Measurements from ENCODE around the gene TMEM164.

TMEM164 gene

DNA sequence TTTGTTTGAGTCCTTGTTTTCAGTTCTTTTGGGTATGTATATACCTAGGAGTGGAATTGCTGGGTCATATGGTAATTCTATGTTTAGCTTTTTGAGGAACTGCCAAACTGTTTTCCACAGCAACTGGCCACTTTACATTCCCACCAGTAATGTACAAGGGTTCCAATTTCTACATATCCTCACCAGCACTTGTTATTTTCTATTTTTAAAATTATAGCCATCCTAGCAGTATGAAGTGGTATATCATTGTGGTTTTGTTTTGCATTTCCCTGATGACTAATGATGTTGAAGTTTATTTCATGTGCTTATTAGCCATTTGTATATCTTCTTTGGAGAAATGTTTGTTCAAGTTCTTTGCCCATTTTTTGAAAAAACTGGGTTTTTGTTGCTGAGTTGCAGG, 39.6 kb downstream of the TMEM164 start:
- DNase-seq, result no peak

DNA sequence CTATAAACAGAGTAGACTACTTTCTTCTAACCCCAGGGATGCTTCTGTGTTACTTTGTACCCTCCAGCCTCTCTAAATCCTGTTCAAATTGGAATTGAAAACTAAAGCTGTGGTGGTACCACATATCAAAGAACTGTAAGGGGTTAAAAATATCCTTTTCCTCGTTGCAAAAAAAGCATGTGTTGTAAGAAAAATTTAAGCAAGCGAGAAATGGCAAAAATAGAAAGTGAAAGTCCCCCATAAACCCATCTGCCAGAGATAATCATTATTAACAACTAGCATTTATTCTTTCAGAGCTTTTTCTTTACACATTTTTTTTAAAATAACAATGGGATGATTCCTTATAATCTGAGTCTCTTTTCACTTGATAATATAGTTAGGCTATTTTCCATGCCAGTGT, 40.6 kb downstream of the TMEM164 start:
- DNase-seq, result no peak

DNA sequence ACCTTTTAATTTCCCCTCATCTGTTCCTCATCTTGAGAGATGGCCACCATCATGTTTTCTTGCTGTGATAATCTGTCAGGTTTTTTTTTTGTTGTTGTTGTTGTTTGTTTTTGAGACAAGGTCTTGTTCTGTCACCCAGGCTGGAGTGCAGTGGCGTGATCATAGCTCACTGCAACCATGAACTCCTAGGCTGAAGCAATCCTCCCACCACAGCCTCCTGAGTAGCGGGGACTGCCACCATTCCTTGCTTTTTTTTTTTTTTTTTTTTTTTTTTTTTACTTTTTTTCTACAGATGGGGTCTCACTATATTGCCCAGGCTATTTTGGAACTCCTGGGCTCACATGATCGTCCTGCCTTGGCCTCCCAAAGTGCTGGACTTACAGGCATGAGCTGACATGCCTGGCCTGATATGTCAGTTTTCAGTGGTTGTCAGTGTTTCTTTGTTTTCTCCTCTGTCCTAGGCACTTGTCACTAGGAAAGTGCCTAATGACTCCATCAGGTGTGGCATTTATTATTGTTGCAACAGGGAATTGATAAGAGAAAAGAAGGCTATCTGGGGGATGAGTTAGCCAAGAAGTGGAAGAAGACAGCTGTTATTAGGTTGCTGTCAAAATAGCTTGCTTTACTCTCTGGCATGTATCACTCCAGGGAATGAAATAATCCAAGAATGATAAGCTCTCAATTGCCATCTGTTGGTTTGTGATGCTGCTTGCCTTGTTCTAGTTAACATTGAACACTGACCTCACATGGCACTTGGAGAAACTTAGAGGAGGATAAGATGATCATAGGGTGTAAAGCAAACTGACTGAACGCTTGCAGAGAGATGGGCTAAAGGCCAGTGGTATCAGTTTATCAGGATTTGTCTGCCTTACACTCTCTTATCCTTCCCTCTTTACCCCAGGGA, 41.7 kb downstream of the TMEM164 start:
- DNase-seq, result no peak

DNA sequence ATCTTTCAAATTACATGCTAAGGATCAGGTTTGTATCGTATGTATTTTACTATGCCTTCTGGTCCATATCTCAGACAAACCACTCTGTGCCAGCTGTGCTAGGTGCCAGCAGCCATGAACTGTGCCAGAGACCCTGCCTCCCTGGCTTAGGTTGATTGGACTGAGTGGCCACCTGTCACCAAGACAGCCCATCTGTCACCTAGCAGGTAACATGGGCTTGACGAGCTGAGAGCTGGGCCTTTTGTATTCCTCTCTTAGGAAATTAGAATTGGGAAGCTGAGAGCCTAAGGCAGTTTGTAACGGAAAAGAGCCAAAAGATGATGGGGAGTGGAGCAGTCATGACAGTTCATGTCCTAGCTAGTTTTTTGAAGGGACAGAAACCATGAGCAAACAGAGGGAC, 42.5 kb downstream of the TMEM164 start:
- no peak for DNase-seq

DNA sequence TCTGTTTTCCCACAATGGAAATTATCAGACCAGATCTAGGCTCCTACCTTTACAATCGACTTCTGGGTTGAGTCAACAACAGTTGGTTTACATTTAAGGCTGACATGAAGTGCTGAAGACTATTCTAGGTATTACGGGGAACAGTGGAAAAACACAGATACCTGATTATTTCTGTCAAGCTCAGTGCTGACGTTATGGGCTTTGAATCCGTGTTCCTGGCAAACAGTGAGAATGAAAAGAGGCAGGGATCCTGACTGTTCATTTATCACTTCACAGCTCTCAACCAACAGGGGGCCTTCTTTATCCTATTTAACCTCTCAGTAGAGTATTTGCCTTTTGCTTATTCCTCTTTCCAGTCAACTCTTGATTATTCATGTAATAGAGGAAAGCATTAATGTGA, 43.1 kb downstream of the TMEM164 start:
- no peak for DNase-seq

DNA sequence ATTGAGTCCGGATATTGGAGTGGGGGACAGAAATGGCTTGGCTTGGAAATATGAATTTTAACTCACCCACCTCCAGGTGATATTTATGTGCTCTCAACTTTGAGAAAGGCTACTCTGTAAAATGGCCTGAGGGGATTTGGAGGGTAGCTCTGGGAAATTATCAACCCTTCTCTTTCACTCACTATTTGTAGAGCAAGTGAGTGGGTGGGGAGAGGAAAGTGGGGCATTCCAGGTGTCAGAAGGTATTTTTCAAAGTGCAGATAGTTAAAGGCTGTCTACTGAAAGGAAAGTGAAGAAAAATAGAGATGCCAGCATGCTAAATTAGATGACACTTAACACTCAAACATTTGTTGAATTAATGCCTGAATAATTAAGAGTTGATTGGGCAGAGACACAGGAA, 44.1 kb downstream of the TMEM164 start:
- no peak for DNase-seq

DNA sequence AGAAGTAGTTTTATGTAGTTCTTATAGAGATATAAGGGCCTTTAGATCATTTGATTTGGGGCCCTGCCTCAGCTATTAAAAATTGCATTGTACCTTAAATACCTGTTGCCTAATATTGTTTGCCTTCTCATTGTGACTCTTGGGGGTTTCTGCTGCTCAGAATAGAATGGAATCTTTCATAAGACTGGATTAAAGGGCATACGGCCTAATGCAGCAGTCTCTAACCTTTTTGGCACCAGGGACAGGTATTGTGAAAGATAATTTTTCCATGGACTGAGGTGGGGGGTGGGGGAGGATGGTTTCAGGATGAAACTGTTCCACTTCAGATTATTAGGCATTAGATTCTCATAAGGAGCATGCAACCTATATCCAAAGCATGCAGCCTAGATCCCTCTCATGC, 46.2 kb downstream of the TMEM164 start:
- no peak for DNase-seq

DNA sequence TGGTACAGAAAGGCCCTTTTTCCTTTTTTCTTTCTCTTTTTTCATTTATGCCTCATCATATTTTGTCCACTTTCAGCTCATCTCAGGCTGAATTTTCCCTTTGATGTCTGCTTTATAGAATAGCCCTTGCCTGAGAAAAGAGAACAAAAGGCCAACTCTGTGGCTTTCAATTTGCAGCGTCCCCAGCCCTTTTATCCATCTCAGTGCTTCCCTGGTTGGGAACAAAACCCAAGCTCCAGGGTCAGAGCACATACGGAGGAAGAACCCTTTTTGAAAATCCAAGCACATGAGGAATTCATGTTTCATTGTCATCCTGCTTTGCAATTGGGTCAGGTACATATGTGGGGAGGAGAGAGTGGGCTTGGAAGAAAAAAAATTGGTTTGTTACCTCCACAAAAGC, 47.5 kb downstream of the TMEM164 start:
- DNase-seq, result no peak

DNA sequence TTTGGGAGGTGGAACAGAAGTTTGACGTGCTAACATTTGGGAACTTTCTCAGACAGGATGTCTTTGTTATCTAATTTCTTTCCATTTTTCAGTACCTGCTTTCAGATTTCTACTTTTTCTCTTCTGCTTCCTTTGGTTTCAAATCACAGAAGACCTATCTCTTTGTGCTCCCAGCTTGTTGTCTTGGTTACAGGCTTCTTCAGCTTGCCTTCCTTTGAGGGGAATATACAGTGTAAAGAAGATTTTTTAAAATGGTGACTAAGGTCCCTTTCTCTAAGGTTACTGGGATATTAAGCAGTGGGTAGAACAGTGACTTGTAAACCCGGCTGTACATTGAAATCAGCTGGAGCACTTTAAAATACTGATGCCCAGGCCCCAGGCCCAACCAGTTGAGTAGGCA, 48.0 kb downstream of the TMEM164 start:
- DNase-seq, result no peak

DNA sequence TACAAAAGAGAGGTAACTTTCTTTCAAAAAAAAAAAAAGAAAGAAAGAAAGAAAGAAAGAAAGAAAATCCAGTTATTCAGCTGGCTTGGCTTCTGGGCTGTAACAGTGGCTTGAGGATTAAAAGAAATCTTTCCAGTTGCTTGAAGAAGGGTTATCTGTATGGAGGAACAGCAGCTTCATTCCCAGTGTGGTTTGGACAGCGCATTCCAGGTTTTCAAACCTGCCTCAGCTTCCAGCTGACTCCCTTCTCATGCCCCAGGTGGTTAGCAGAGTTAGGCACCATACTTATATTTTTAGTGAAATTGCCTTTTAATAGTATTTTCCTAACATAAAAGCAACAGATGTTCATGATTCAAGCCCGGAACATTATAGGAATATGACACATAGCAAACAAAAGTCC, 48.6 kb downstream of the TMEM164 start:
- no peak for DNase-seq

DNA sequence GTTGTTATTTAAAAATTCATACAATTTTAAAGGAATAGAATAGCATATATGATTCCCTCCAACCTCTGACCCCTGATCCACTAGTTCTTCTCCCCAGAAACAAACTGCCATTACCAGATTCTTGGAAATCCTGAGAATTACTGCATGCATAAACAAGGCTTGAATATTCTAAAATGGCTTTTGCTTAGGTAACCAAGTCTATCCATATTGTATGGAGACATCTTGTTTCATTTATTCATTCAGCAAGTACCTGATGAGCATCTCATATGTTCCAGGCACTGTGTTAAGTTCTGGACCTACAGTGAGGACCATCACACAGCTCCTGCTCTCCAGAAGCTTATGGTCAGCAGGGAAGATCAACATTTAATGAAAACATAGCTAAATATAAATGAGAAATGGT, 49.4 kb downstream of the TMEM164 start:
- DNase-seq, result no peak

DNA sequence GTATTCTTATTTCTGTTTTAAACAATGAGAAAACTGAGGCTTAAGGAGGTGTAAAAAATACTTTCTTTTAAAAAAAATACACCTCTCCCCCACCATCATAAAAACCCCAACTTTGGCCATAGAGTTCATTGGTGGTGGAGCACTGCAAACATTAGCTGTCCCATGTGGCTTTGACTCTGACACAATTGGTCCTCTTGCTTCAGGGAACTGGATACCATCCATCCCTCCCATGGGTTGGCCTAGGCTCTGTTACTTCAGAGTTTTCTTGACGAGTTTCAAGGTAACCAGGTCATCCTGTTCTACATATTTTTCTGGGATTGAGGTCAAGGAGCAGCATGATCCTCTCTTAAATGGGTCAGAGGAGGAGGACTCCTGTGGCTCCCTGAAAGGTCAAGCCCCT, 50.5 kb downstream of the TMEM164 start:
- no peak for DNase-seq

DNA sequence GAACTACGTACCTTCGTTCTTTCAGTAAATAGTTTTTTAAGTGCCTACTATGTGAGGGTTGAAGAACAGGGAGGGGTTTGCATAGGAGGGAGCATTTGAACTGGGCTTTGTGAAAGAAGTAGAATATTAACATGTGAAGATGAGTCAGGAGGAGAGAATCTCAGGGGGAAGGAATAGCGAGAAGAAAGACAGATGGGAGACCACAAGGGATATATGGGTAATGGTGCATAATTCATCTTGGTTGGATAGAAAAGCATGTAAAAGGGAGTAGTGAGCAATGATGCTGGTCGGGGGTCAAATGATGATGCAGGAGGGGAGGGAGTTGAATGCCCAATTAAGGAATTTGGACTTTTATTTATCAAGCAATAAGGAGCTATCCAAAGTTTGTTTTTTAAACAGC, 52.7 kb downstream of the TMEM164 start:
- no peak for DNase-seq

DNA sequence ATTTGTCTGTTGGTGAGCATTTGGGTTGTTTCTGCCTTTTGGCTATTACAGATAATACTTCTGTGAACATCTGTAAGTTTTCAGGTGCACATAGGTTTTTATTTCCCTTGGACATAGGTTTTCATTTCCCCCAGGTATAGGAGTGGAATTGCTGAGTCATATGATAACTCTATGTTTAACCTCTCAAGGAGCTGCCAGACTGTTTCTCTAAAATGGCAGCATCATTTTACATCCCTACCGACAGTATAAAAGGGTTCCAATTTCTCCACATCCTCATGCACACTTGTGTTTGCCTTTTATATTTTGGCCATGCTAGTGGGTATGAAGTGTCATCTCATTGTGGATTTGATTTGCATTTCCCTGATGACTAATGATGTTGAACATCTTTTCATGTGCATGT, 53.5 kb downstream of the TMEM164 start:
- no peak for DNase-seq

DNA sequence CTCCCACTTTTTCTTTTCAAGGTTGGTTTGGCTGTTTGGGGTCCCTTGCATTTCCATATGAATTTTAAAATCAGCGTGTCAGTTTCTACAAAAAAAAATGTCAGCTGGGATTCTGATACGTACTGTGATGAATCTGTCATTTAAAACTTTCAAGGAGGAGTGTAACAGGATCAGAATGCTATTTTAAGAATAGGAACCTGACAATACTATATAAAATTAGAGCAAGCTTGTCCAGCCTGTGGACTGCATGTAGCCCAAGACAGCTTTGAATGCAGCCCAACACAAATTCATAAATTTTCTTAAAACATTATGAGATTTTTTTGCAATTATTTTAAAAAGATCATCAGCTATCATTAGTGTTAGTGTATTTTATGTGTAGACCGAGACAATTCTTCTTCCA, 56.5 kb downstream of the TMEM164 start:
- DNase-seq, result no peak

DNA sequence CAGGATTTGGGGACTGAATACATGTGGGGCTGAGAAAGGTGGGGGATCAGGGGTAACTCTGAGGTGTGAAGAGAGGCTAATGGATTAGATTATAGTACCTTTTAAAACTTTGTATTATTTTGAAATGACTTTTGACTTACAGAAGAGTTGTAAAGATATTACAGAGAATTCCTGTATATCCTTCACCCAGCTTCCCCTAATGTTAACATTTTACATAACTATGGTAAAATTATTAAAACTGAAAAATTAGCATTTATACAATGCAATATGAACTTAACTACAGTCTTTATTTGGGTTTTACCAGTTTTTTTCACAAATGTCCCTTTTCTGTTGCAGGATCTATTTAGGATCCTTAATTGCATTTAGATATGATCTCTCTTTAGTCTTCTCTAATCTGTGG, 57.4 kb downstream of the TMEM164 start:
- no peak for DNase-seq

DNA sequence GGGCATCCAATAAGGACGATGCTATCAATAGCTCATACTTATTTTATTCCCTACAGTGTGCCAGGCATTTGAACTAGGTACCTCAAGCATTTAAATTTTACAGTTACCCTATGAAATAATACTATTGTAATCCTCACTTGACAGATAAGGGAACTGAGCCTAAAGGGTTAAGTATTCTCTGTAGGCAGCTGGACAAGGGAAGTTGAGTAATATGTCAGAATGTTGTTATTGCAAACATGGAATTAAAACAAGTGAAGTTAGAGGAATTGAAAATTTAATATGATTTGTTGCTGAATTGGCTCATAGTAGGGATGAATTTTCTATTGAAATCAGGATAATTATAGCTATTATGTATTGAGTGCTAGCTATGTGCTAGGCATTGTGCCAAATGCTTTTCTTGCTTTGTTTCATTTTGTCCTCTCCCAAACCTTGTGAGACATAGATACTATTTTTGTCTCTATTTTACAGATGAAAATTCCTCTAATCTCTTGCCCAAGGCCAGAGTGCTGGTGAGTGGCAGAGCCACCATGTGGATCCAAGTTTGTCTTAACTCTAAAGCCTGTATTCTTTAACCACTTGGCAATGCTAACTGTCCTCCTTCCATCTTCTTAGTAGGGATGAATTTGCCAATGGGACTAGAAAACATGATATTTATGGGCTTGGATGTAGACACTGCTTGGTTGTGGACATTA, 58.1 kb downstream of the TMEM164 start:
- DNase-seq, result no peak

DNA sequence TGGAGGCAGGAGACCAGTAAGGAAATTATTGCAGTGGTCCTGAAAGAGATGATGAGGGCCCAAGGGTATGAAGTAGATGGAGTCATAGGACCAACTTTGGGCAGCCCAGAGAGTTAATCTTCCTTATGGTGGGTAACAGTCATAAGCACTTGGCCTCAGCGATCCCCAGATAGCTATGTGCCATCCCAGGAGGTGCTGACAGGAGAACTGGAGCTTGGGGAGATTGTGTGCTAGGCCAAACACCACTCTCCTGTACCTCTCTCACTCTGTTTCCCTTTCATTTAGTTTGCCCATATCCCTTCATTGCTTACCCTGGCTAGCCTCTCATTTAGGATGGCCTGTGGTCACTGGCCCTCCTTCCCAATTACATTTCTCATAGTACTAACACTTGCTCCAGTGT, 60.0 kb downstream of the TMEM164 start:
- no peak for DNase-seq

DNA sequence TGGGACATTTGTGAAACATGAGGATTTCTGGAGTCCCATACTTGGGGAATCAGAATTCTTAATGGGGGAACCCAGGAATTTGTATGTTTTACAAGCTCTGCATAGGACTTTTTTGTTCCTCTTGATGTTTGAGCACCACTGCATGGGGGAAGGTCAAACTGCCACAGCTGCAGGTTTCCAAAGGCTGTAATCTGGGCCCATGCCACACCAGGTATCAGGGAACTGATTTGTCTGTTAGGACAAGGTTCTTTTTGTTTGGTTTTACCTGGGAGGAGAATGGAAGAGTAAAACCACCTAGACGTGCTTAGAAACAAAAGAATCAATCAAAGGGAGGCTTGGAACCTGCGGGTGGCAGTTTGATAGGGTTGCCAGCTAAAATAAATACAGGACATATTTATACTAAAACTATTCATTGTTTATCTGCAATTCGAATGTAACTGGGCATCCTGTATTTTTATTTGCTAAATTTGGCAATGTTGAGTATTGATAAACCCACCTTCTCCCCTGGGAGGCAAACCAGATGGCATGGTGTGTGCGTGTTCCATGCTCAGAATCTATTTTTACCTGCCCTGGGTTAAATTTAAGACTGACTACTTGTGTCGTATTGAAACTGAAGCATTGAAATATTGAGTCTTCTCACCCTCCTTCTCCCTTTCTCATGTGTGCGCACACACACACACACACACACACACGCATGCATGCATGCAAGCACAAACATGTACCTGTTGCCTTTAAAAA, 63.7 kb downstream of the TMEM164 start:
- DNase-seq, result no peak

DNA sequence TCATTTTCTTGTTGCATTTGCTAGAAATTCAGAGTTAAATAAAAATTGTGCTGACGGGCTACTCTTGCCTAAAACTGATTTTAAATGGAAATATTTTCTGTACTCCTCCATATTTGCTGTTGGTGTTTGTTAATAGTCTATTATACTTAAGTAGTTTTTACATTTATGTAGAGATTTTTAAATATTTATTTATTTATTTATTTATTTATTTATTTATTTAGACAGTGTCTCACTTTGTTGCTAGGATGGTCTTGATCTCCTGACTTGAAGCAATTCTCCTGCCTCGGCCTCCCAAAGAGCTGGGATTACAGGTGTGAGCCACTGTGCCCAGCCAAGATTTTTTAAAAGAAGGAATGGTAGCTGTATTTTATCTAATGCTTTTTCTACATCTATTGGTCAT, 68.1 kb downstream of the TMEM164 start:
- DNase-seq, result no peak

DNA sequence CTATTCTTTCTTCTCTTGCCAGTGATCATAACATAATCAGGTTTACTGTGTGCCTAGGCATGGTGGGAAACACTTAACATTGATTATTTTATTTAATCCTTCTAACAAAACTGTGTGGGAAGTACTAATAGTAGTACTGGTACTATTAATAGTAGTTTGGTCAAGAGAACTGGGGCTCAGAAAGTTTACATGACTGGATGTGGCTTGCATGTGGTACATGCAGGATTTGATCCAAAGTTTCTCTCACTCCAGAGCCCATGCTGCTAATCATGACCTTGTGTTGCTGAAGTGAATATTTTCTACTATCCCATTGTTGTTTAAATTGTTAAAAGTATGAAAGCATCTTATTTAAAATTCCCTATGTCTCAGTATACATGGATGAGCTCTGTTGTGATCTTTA, 78.4 kb downstream of the TMEM164 start:
- no peak for DNase-seq

DNA sequence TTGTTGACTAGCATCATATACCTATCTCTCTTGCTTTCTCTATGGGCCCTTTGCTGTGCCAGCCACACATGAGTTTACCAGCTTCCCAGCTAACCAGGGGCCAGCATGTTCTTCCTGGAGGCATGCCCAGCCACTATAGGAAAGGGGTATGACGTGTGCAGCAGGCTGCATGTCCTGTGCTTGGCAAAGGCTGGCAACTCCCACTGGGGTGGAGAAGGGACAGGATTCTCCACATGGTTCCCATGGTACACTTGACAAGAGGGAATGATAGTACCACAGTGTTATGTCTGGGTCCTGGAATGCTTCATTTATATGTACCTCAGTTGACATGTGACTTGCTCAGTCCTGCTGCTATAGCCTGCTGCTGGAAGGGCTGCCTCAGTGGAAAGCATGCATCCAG, 78.8 kb downstream of the TMEM164 start:
- DNase-seq, result no peak

DNA sequence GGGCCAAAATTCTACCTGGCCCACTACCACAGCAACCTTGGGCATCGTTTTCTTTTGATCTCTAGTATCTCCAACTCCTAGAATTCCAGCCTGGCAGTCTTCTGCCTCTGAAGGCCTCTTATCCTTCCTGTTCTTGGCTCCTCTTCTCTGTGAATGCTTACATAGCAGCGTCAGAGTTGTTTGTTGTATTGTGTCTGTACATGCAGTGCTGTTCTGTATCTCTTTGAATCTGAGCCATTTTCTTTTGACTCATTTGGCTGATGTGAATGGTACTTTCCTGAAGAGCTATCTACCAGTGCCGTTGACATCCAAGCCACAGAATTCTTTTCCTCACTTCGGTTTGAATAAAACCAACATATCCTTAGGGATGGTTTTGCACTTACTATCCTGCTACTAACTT, 79.2 kb downstream of the TMEM164 start:
- DNase-seq, result no peak

Data from CD4-positive, alpha-beta T cell treated with Interleukin-4 for 4 hours (primary cell).